K562 (cell line): ENCODE data around the gene GARRE1. TPM values are rescaled to one million over a fixed set of nuclear protein-coding genes. Genes with fewer than 3 reads are reported as not detected.
"Not testable (repeated sequence)": the region's sequence is repeated elsewhere in the genome, so short reads cannot be mapped to it uniquely, and the experiment has no call there.

Experiments used
- ATAC-seq: fragments of 200-7000 bp; cut with Tn5 transposase; 3 replicates; pipeline ENCODE4 v1.9.1; 2020; ENCODE audit warnings: moderate library complexity
- BruUV-seq: library from RNA; stranded (reverse); fragments of 400-500 nt; replicated peaks from 2 replicates; lab custom pipeline; 2021; lab: Mats Ljungman, UMichigan
- CTCF ChIA-PET: fragments of 300-600 bp; formaldehyde crosslinking; extraction: SDS; loops from one replicate; lab custom pipeline; 2021; ENCODE audit warnings: low intra/inter-chr PET ratio; lab: Yijun Ruan, JAX
- POLR2A ChIA-PET: fragments of 300-600, 350-650 bp; sonication (Branson Sonifier 250); formaldehyde crosslinking; extraction: SDS; loops from one replicate; lab custom pipeline; 2021; ENCODE audit warnings: antibody characterized with exemption, inconsistent platforms; lab: Yijun Ruan, JAX
- DNase-seq, 4 experiments: peaks; one replicate each; pipeline versions ENCODE4 v3.0.0 to v3.0.0-alpha.2; 2011 to 2018; ENCODE audit warnings: low spot score in 3 of 4, mixed read lengths in 3 of 4; ENCODE audit errors: extremely low read depth in 1 of 4
- FAIRE-seq: peaks from 2 replicates; lab custom pipeline; 2011; peaks lifted over from hg19 to GRCh38; lab: Jason Lieb, UNC
- H2AFZ ChIP-seq: 2 replicates; pipeline ENCODE4 v1.6.0; 2011; ENCODE audit warnings: low read depth, low read length, control low read depth, inconsistent platforms
- H3K27ac ChIP-seq: fragments of 200-600 bp; 3 replicates; pipeline ENCODE4 v1.8.0; 2011; ENCODE audit warnings: low read depth, mild to moderate bottlenecking, control low read depth, inconsistent platforms, low read length, moderate library complexity, mixed read lengths; ENCODE audit errors: extremely low read depth
- H3K27me3 ChIP-seq, 2 experiments: fragments of 300-600 bp in 1 of 2; 2 replicates in 1 of 2; 3 replicates in 1 of 2; pipeline versions ENCODE4 v1.6.0 to v1.8.0; 2011; ENCODE audit warnings: inconsistent platforms in 2 of 2, low read length in 2 of 2, mild to moderate bottlenecking in 1 of 2, mixed read lengths in 1 of 2, moderate library complexity in 1 of 2; ENCODE audit not compliant: control insufficient read depth in 2 of 2, insufficient read depth in 2 of 2
- H3K36me3 ChIP-seq: fragments of 300-600 bp; 3 replicates; pipeline ENCODE4 v1.8.0; 2011; ENCODE audit warnings: mild to moderate bottlenecking, low read length, inconsistent platforms; ENCODE audit not compliant: control insufficient read depth, insufficient read depth
- H3K4me1 ChIP-seq, 2 experiments: fragments of 200-600 bp in 1 of 2; replicated peaks in 1 of 2; 2 replicates in 1 of 2; 3 replicates in 1 of 2; pipeline versions ENCODE4 v1.5.1 to v1.8.0; 2011; ENCODE audit warnings: inconsistent platforms in 2 of 2, low read length in 2 of 2, mild to moderate bottlenecking in 1 of 2, mixed read lengths in 1 of 2, moderate library complexity in 1 of 2; ENCODE audit not compliant: control insufficient read depth in 2 of 2, insufficient read depth in 2 of 2
- H3K4me2 ChIP-seq: 2 replicates; pipeline ENCODE4 v1.6.1; 2011; ENCODE audit warnings: low read length, control low read depth, inconsistent platforms, mixed read lengths; ENCODE audit not compliant: insufficient read depth
- H3K4me3 ChIP-seq: fragments of 200-600 bp; sonication (generic), shearing (Covaris generic); 2 replicates; pipeline ENCODE4 v1.5.1; 2016; ENCODE audit warnings: control low read depth, inconsistent platforms
- H3K79me2 ChIP-seq: fragments of 200-600 bp; 3 replicates; pipeline ENCODE4 v1.8.0; 2011; ENCODE audit warnings: low read length, inconsistent platforms; ENCODE audit not compliant: control insufficient read depth, insufficient read depth
- H3K9ac ChIP-seq, 2 experiments: 2 replicates each; pipeline versions ENCODE4 v1.6.0 to v1.6.1; 2011; ENCODE audit warnings: low read depth in 2 of 2, low read length in 2 of 2, control low read depth in 1 of 2, inconsistent platforms in 1 of 2, mild to moderate bottlenecking in 1 of 2, mixed read lengths in 1 of 2; ENCODE audit not compliant: insufficient read depth in 1 of 2
- H3K9me1 ChIP-seq: one replicate; pipeline ENCODE4 v1.6.0; 2011; ENCODE audit warnings: inconsistent platforms, mild to moderate bottlenecking, low read length, moderate library complexity; ENCODE audit not compliant: control insufficient read depth, insufficient read depth
- H3K9me3 ChIP-seq: replicated peaks from 2 replicates; pipeline ENCODE4 v1.5.1; 2011; ENCODE audit warnings: low read depth, low read length, inconsistent platforms; ENCODE audit not compliant: control insufficient read depth, insufficient read depth
- H4K20me1 ChIP-seq: replicated peaks from 2 replicates; pipeline ENCODE4 v1.6.1; 2011; ENCODE audit warnings: low read length, inconsistent platforms, mixed read lengths; ENCODE audit not compliant: control insufficient read depth, insufficient read depth
- CUX1 ChIP-seq: fragments of 200-800 bp; sonication (Bioruptor generic); IDR thresholded peaks from 2 replicates; pipeline ENCODE4 v1.6.1; 2016; ENCODE audit warnings: missing genetic modification characterization, missing compliant biosample characterization
- PTBP1 ChIP-seq: fragments of 200-400 bp; formaldehyde crosslinking; IDR thresholded peaks from 2 replicates; pipeline ENCODE4 v1.6.1; 2017; ENCODE audit warnings: low read depth, low read length
- SIX5 ChIP-seq, 2 experiments: IDR thresholded peaks; 2 replicates each; pipeline ENCODE4 v1.6.1; 2011; ENCODE audit warnings: low read length in 2 of 2, borderline replicate concordance in 1 of 2, low read depth in 1 of 2, mild to moderate bottlenecking in 1 of 2, moderate library complexity in 1 of 2; ENCODE audit not compliant: insufficient read depth in 1 of 2
- TRIM24 ChIP-seq, 2 experiments: fragments of 450-650 bp; IDR thresholded peaks; 2 replicates each; pipeline ENCODE4 v1.6.1; 2016
- ZNF121 ChIP-seq: sonication (generic); formaldehyde crosslinking; conservative IDR thresholded peaks from 2 replicates; pipeline ENCODE4 v1.8.0; 2022; ENCODE audit warnings: missing genetic modification reagents
- ZNF699 ChIP-seq: fragments of 250-450 bp; sonication (Bioruptor Pico); IDR thresholded peaks from 2 replicates; pipeline ENCODE4 v1.8.0; 2021; ENCODE audit warnings: mild to moderate bottlenecking, moderate library complexity; ENCODE audit not compliant: insufficient replicate concordance
- WGBS: fragments of 100-300 bp; shearing (Covaris generic); methylation state at CpG from one replicate; pipeline ENCODE4 v1.1.6; 2016; ENCODE audit warnings: low coverage, mixed read lengths; ENCODE audit not compliant: insufficient coverage; ENCODE audit errors: missing lambda C conversion rate; 5-methylcytosine and 5-hydroxymethylcytosine counted together
- in situ Hi-C: fragments of 300-500 bp; cut with MboI; formaldehyde crosslinking; loops from 4 replicates; pipeline ENCODE4 v1.15.0; 2018; ENCODE audit warnings: inconsistent platforms, mixed read lengths
- intact Hi-C: fragments of 100-400 bp; cut with micrococcal nuclease; formaldehyde crosslinking; loops from 2 replicates; pipeline ENCODE4 v1.14.2; 2022
- polyA plus RNA-seq, 8 experiments: library from polyadenylated mRNA; depleted of rRNA in 4 of 8; stranded (reverse) in 5 of 8; unstranded in 3 of 8; fragments of >200 nt; fragmentation: Nextera tagmentation in 2 of 8; fragmentation: Illumina TruSeq in 1 of 8; extraction: Ambion mirVana in 2 of 8; extraction: Trizol in 1 of 8; gene quantifications; 2 replicates each; pipeline versions ENCODE4 v1.2.1 to v1.2.3, GENCODE V29; 2011 to 2014; ENCODE audit warnings: inconsistent platforms in 1 of 8, missing spikeins in 1 of 8
- total RNA-seq, 7 experiments: library from RNA; depleted of rRNA in 6 of 7; stranded (reverse); fragments of >200 nt in 6 of 7; fragmentation: Illumina TruSeq in 2 of 7; extraction: Trizol in 2 of 7; gene quantifications; 2 replicates each; pipeline versions ENCODE4 v1.2.1 to v1.2.3, GENCODE V29; 2011 to 2021; ENCODE audit warnings: low replicate concordance in 1 of 7

Gene GARRE1
- total and polyA plus RNA-seq, 9 of the 15 experiments (the other 6 are each of a cell fraction or from before 2014, with no cell fraction given): 1.6 to 12.8 (median 7.5) TPM

- H3K27me3 ChIP-seq, H3K4me1 ChIP-seq, intact Hi-C loops, H3K79me2 ChIP-seq, H3K36me3 ChIP-seq, H2AFZ ChIP-seq, H3K9ac ChIP-seq, FAIRE-seq, H3K4me2 ChIP-seq, CTCF ChIA-PET, H3K27ac ChIP-seq: not testable (repeated sequence)
- WGBS: 81% methylated on average over 2 of the region's 2 CpGs
- TF ChIP-seq ZNF121 (CRISPR knock-in tag): peak; percentile 43
- TF ChIP-seq, all 486 proteins: peak for 1; not testable (repeated sequence) for 485
- in situ Hi-C loops, BruUV-seq, DNase-seq, H3K4me3 ChIP-seq, ATAC-seq, H3K9me3 ChIP-seq, H3K9me1 ChIP-seq: not testable (repeated sequence)
- peaks cover 12% of the 10 kb centered on the region; the same call in 1 of the 2 replicates for H4K20me1 ChIP-seq
- POLR2A ChIA-PET: interaction anchor here (1.6 kb wide), 1 partner anchor 12 kb away, joined by 4 read pairs; no protein-coding TSS in a partner anchor
Observed at GRCh38 chr19:34281444-34281843, 27.1 kb downstream of the GARRE1 start.

DNA sequence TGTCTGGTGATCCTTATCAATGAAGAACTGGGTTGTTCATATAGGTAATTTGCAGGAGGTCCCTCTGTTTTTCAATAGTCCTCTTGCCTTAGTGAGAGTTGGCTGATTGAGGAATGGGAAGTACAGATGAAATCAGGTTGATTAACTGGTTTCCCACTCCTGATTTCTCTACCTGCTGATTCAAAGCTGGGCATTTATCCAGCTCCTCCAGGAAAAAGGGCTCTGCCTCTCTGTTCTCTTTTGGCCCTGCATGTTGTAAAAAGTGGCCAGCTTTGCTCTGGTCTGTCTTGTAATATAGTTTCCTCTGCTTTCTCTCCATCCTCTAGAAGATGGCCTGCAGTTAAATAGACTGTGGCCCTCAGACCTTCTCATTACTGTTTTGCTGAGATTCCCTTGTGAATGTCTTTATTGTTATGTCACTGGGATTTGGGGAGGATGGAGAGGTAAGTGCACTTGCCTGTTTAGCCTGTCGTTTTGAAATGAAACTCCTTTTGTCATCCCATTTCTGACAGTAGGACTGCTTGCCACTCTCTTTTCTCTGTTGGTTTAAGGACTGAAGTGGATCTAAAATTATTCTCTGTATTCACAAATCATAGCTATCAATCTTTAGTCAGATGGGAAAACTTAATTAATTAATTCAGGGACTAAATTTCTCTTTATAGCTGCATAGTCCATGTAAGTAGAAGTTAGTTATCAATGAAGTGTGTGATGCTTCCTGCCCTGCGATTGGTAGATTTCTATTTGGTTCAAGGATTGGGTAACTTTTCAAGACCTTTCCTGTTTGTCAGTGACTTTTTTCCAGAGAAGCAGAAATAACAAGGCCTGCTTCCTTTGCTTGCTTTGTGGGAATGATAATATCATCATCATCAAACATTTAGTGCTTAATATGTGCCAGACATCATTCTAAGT is 28.5 kb downstream of the GARRE1 start:
- in situ Hi-C loops (no loop called here), intact Hi-C loops (no loop called here)
- no peak overlapping the region for H3K4me3 ChIP-seq
- CTCF ChIA-PET: no interaction called here
- no peaks in the 10 kb centered on the region; the same call in 2 of the 3 replicates for H3K36me3 ChIP-seq
- no peak overlapping the region for H3K9ac ChIP-seq
- no peaks in the 10 kb centered on the region for H3K79me2 ChIP-seq
- no peaks in the 10 kb centered on the region for H3K4me1 ChIP-seq
- H4K20me1 ChIP-seq: 0 out of 2 replicates have a peak, but pooled peaks cover 17% of the 10 kb centered on the region
- no peaks in the 10 kb centered on the region for H3K9me1 ChIP-seq
- H3K9me3 ChIP-seq: no peaks in the 10 kb centered on the region
- H3K27me3 ChIP-seq: no peaks in the 10 kb centered on the region
- ATAC-seq (no peak), DNase-seq (no peak), FAIRE-seq (no peak)
- H3K4me2 ChIP-seq: no peak overlapping the region
- no TSS peak for BruUV-seq
- POLR2A ChIA-PET: interaction anchor here (0.7 to 1.6 kb wide), 3 partner anchors 13 to 77 kb away, joined by 3 to 4 read pairs (median 4); no protein-coding TSS in a partner anchor
- 45% methylated on average over 2 of the region's 2 CpGs for WGBS
- H2AFZ ChIP-seq: no peak overlapping the region
- H3K27ac ChIP-seq: no peak overlapping the region
- TF ChIP-seq PTBP1 (no peak), ZNF699 (CRISPR knock-in tag) (no peak), TRIM24 (IDR thresholded peaks at IDR 0.05) (no peak), CUX1 (CRISPR knock-in tag) (no peak), SIX5 (IDR thresholded peaks at IDR 0.05; ENCODE audit: borderline replicate concordance in 1 of 2, insufficient read depth in 1 of 2, low read depth in 1 of 2, low read length in 2 of 2) (no peak)
